Cardiac fibroblast (primary cell): ENCODE measurements around the gene TJP3.

Source experiments
- DNase-seq, 2 donors: peaks; one replicate each; pipeline versions ENCODE4 v3.0.0 to v3.0.0-alpha.2; 2010; ENCODE audit warnings: low read depth in 2 of 2
- H3K4me3 ChIP-seq, 2 donors: replicated peaks in 1 of 2; 1 replicate in 1 of 2; 2 replicates in 1 of 2; pipeline ENCODE4 v1.5.1; 2011; ENCODE audit warnings: low read depth in 2 of 2, low read length in 2 of 2, mild to moderate bottlenecking in 2 of 2, moderate library complexity in 1 of 2
- TF ChIP-seq, protein P1 (sequence below): IDR thresholded peaks from one replicate; pipeline ENCODE4 v1.5.1; 2011; ENCODE audit warnings: low read depth, mild to moderate bottlenecking, low read length, inconsistent platforms

The TJP3 gene

GRCh38 chr19:3693025-3693925 is 14.9 kb upstream of the TJP3 start:
- TF ChIP-seq, protein P1, sequence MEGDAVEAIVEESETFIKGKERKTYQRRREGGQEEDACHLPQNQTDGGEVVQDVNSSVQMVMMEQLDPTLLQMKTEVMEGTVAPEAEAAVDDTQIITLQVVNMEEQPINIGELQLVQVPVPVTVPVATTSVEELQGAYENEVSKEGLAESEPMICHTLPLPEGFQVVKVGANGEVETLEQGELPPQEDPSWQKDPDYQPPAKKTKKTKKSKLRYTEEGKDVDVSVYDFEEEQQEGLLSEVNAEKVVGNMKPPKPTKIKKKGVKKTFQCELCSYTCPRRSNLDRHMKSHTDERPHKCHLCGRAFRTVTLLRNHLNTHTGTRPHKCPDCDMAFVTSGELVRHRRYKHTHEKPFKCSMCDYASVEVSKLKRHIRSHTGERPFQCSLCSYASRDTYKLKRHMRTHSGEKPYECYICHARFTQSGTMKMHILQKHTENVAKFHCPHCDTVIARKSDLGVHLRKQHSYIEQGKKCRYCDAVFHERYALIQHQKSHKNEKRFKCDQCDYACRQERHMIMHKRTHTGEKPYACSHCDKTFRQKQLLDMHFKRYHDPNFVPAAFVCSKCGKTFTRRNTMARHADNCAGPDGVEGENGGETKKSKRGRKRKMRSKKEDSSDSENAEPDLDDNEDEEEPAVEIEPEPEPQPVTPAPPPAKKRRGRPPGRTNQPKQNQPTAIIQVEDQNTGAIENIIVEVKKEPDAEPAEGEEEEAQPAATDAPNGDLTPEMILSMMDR = no peak
- no peak overlapping the region for H3K4me3 ChIP-seq
- DNase-seq = no peak

GRCh38 chr19:3694361-3695123 is 13.6 kb upstream of the TJP3 start:
- TF ChIP-seq, protein P1 = no peak
- DNase-seq = no peak
- no peak overlapping the region for H3K4me3 ChIP-seq

- no peak for DNase-seq
- TF ChIP-seq, protein P1 = no peak
- no peak overlapping the region for H3K4me3 ChIP-seq
Observed at GRCh38 chr19:3695124-3695733, 13.0 kb upstream of the TJP3 start.

- no peak overlapping the region for H3K4me3 ChIP-seq
- DNase-seq = no peak
- TF ChIP-seq, protein P1 = no peak
Observed at GRCh38 chr19:3695986-3696659, 12.1 kb upstream of the TJP3 start.

DNA sequence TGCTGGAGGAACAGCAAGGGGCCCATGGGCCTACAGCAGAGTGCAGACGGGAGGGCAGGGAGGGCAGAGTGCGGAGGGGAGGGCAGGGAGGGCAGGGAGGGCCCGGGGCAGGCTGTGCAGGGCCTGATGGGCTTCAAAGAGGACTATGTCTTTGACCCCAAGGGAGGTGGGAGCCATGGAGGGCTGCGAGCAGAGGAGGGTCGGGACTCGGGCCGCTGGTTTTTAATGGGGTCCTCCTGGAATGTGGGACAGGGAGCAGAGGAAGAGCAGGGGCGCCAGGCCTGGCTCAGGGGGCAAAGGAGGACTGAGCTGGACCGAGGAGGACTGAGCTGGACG is 11.6 kb upstream of the TJP3 start:
- no peak for DNase-seq
- no peak overlapping the region for H3K4me3 ChIP-seq
- TF ChIP-seq, protein P1 = no peak

DNA sequence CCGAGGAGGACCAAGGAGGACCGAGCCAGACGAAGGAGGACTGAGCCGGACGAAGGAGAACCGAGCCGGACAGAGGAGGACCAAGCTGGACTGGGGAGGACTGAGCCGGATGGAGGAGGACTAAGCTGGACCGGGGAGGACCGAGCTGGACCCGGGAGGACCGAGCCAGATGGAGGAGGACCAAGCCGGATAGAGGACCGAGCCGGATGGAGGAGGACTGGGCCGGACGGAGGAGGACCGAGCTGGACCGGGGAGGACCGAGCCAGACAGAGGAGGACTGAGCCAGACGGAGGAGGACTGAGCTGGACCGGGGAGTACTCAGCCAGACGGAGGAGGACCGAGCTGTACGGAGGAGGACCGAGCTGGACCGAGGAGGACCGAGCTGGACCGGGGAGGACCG is 11.1 kb upstream of the TJP3 start:
- no peak overlapping the region for H3K4me3 ChIP-seq
- DNase-seq = no peak
- TF ChIP-seq, protein P1 = no peak
